H1 (cell line): ENCODE data around the gene CCN6. TPM values are rescaled to one million over a fixed set of nuclear protein-coding genes. Genes with fewer than 3 reads are reported as not detected.

ENCODE experiments used
- CTCF ChIA-PET: fragments of 300-600 bp; sonication (Branson Sonifier 250); formaldehyde crosslinking; loops from one replicate; lab custom pipeline; 2021; ENCODE audit not compliant: partially characterized antibody; lab: Charles Lee
- POLR2A ChIA-PET: fragments of 300-600 bp; sonication (Branson Sonifier 250); formaldehyde crosslinking; loops from one replicate; lab custom pipeline; 2021; ENCODE audit warnings: inconsistent platforms; ENCODE audit not compliant: partially characterized antibody; lab: Charles Lee
- DNase-seq, 2 experiments: peaks; one replicate each; pipeline versions ENCODE4 v3.0.0 to v3.0.0-alpha.2; 2010 to 2022; ENCODE audit warnings: low spot score in 2 of 2, low read depth in 1 of 2, mixed read lengths in 1 of 2
- FAIRE-seq: peaks from 2 replicates; lab custom pipeline; 2011; peaks lifted over from hg19 to GRCh38; lab: Jason Lieb, UNC
- H2AFZ ChIP-seq: 2 replicates; pipeline ENCODE4 v1.8.1; 2012; ENCODE audit warnings: low read length, inconsistent platforms
- H2AK5ac ChIP-seq: 2 replicates; pipeline ENCODE4 v1.6.1; 2013; ENCODE audit warnings: low read depth, low read length
- H2BK120ac ChIP-seq: replicated peaks from 2 replicates; pipeline ENCODE3; 2013; ENCODE audit warnings: low read depth, low read length, inconsistent platforms
- H2BK12ac ChIP-seq: 2 replicates; pipeline ENCODE4 v1.6.1; 2013; ENCODE audit warnings: low read depth, low read length
- H2BK15ac ChIP-seq: 2 replicates; pipeline ENCODE4 v1.6.1; 2013; ENCODE audit warnings: low read length
- H2BK20ac ChIP-seq: 2 replicates; pipeline ENCODE4 v1.6.1; 2013; ENCODE audit warnings: low read length
- H2BK5ac ChIP-seq: 2 replicates; pipeline ENCODE4 v1.6.1; 2013; ENCODE audit warnings: low read depth, low read length
- H3K14ac ChIP-seq: 2 replicates; pipeline ENCODE4 v1.6.1; 2013; ENCODE audit warnings: inconsistent platforms; ENCODE audit not compliant: insufficient read length
- H3K18ac ChIP-seq: 2 replicates; pipeline ENCODE4 v1.6.1; 2013; ENCODE audit warnings: low read length; ENCODE audit errors: extremely low read depth
- H3K23ac ChIP-seq: 2 replicates; pipeline ENCODE4 v1.6.1; 2013; ENCODE audit warnings: inconsistent platforms; ENCODE audit not compliant: insufficient read length
- H3K23me2 ChIP-seq: 2 replicates; pipeline ENCODE4 v1.6.1; 2013; ENCODE audit warnings: low read depth, low read length
- H3K27ac ChIP-seq: 2 replicates; pipeline ENCODE4 v1.6.1; 2011; ENCODE audit warnings: low read depth, low read length, inconsistent platforms
- H3K27me3 ChIP-seq, 4 experiments: replicated peaks in 1 of 4; 1 replicate in 1 of 4; 2 replicates in 3 of 4; pipeline versions ENCODE4 v1.6.1 to v1.8.1; 2011 to 2013; ENCODE audit warnings: low read length in 3 of 4, mild to moderate bottlenecking in 3 of 4, inconsistent platforms in 2 of 4, mixed read lengths in 2 of 4, moderate library complexity in 1 of 4; ENCODE audit not compliant: control insufficient read depth in 3 of 4, insufficient read depth in 3 of 4; ENCODE audit errors: extremely low read depth in 1 of 4
- H3K36me3 ChIP-seq, 4 experiments: 2 replicates each; pipeline versions ENCODE4 v1.6.1 to v1.8.1; 2011 to 2013; ENCODE audit warnings: mild to moderate bottlenecking in 4 of 4, low read length in 3 of 4, moderate library complexity in 2 of 4, control low read depth in 1 of 4, inconsistent platforms in 1 of 4; ENCODE audit not compliant: insufficient read depth in 4 of 4, control insufficient read depth in 2 of 4
- H3K4ac ChIP-seq: replicated peaks from 2 replicates; pipeline ENCODE3; 2013; ENCODE audit warnings: low read length, low read depth, mixed read lengths, inconsistent platforms; ENCODE audit not compliant: insufficient read length
- H3K4me1 ChIP-seq, 4 experiments: replicated peaks in 1 of 4; 1 replicate in 1 of 4; 2 replicates in 3 of 4; pipeline versions ENCODE4 v1.6.1 to v1.8.1; 2011 to 2013; ENCODE audit warnings: low read length in 3 of 4, inconsistent platforms in 2 of 4, mixed read lengths in 1 of 4; ENCODE audit not compliant: insufficient read depth in 4 of 4, control insufficient read depth in 3 of 4
- H3K4me2 ChIP-seq, 2 experiments: 2 replicates each; pipeline versions ENCODE4 v1.6.1 to v1.8.1; 2011 to 2013; ENCODE audit warnings: low read depth in 2 of 2, low read length in 2 of 2, control low read depth in 1 of 2, inconsistent platforms in 1 of 2, mild to moderate bottlenecking in 1 of 2; ENCODE audit not compliant: insufficient read depth in 1 of 2
- H3K4me3 ChIP-seq, 4 experiments: fragments of 200-600, 300-600 bp in 1 of 4; sonication (generic), shearing (Covaris generic), sonication (Bioruptor Twin) in 1 of 4; 2 replicates each; pipeline versions ENCODE4 v1.5.1 to v1.8.1; 2011 to 2016; ENCODE audit warnings: low read length in 4 of 4, low read depth in 3 of 4, control low read depth in 2 of 4, inconsistent platforms in 2 of 4, mild to moderate bottlenecking in 2 of 4, mixed read lengths in 1 of 4, moderate library complexity in 1 of 4; ENCODE audit not compliant: insufficient read depth in 2 of 4; ENCODE audit errors: extremely low read depth in 1 of 4
- H3K56ac ChIP-seq: replicated peaks from 2 replicates; pipeline ENCODE3; 2013; ENCODE audit warnings: low read depth, mild to moderate bottlenecking, mixed read lengths, low read length, inconsistent platforms; ENCODE audit not compliant: insufficient read length
- H3K79me1 ChIP-seq: 2 replicates; pipeline ENCODE4 v1.6.1; 2013; ENCODE audit warnings: low read depth, low read length, control low read depth
- H3K79me2 ChIP-seq, 2 experiments: 2 replicates each; pipeline versions ENCODE4 v1.6.1 to v1.8.1; 2012 to 2013; ENCODE audit warnings: low read length in 2 of 2, mild to moderate bottlenecking in 2 of 2, inconsistent platforms in 1 of 2; ENCODE audit not compliant: insufficient read depth in 2 of 2, control insufficient read depth in 1 of 2
- H3K9ac ChIP-seq, 4 experiments: replicated peaks in 1 of 4; 1 replicate in 1 of 4; 2 replicates in 3 of 4; pipeline versions ENCODE4 v1.6.1 to v1.8.1; 2011 to 2013; ENCODE audit warnings: low read depth in 3 of 4, low read length in 3 of 4, control low read depth in 2 of 4, mild to moderate bottlenecking in 2 of 4, moderate library complexity in 2 of 4, inconsistent platforms in 1 of 4; ENCODE audit errors: extremely low read depth in 1 of 4
- H3K9me3 ChIP-seq, 2 experiments: 2 replicates each; pipeline versions ENCODE4 v1.6.1 to v1.8.1; 2012 to 2013; ENCODE audit warnings: mild to moderate bottlenecking in 2 of 2, moderate library complexity in 2 of 2, control low read depth in 1 of 2, inconsistent platforms in 1 of 2, low read depth in 1 of 2, low read length in 1 of 2, mixed read lengths in 1 of 2; ENCODE audit not compliant: insufficient read depth in 2 of 2
- H4K20me1 ChIP-seq, 2 experiments: replicated peaks in 1 of 2; 2 replicates each; pipeline versions ENCODE3 to v1.8.1; 2011 to 2013; ENCODE audit warnings: inconsistent platforms in 2 of 2, low read length in 2 of 2, mild to moderate bottlenecking in 1 of 2; ENCODE audit not compliant: insufficient read depth in 2 of 2, control insufficient read depth in 1 of 2
- H4K5ac ChIP-seq: 2 replicates; pipeline ENCODE4 v1.6.1; 2013; ENCODE audit warnings: low read length, low read depth, mixed read lengths, inconsistent platforms; ENCODE audit not compliant: insufficient read length
- H4K8ac ChIP-seq: 2 replicates; pipeline ENCODE4 v1.8.0; 2013; ENCODE audit warnings: mild to moderate bottlenecking, moderate library complexity, low read length, inconsistent platforms; ENCODE audit not compliant: insufficient read depth; ENCODE audit errors: extremely low read depth
- H4K91ac ChIP-seq: replicated peaks from 2 replicates; pipeline ENCODE3; 2013; ENCODE audit warnings: low read length, mixed read lengths, inconsistent platforms; ENCODE audit not compliant: insufficient read length
- CBX8 ChIP-seq: fragments of 300-800, 300-1000 bp; sonication (generic); IDR thresholded peaks from 2 replicates; pipeline ENCODE4 v1.7.1; 2016; ENCODE audit warnings: low read depth, low read length, borderline replicate concordance
- CTCF ChIP-seq, 3 experiments: IDR thresholded peaks; 1 replicate in 2 of 3; 2 replicates in 1 of 3; pipeline versions ENCODE4 v1.5.1 to v1.6.1; 2011; ENCODE audit warnings: low read length in 3 of 3, mild to moderate bottlenecking in 3 of 3, inconsistent platforms in 2 of 3, low read depth in 1 of 3, moderate library complexity in 1 of 3; ENCODE audit not compliant: insufficient read depth in 1 of 3; ENCODE audit errors: control extremely low read depth in 1 of 3
- RAD21 ChIP-seq, 2 experiments: IDR thresholded peaks in 1 of 2; conservative IDR thresholded peaks in 1 of 2; 2 replicates each; pipeline ENCODE4 v1.6.1; 2011; ENCODE audit warnings: low read depth in 2 of 2, low read length in 2 of 2, improper control_type of control experiment in 1 of 2, inconsistent platforms in 1 of 2, mild to moderate bottlenecking in 1 of 2, moderate library complexity in 1 of 2
- SAP30 ChIP-seq: fragments of 300-600 bp; sonication (generic); IDR thresholded peaks from 2 replicates; pipeline ENCODE4 v1.7.1; 2012; ENCODE audit warnings: low read length, moderate library complexity, mild to moderate bottlenecking, inconsistent platforms; ENCODE audit not compliant: insufficient read depth, insufficient replicate concordance
- SIX5 ChIP-seq: IDR thresholded peaks from 2 replicates; pipeline ENCODE4 v1.6.1; 2011; ENCODE audit warnings: mild to moderate bottlenecking, low read depth, low read length
- SP1 ChIP-seq: IDR thresholded peaks from 2 replicates; pipeline ENCODE4 v1.6.1; 2011; ENCODE audit warnings: low read depth, low read length
- USF2 ChIP-seq: IDR thresholded peaks from 2 replicates; pipeline ENCODE4 v1.6.1; 2011; ENCODE audit warnings: low read length, improper control_type of control experiment
- WGBS, 2 experiments: shearing (Covaris generic) in 1 of 2; methylation state at CpG; one replicate each; pipeline versions ENCODE4 v1.1.6 to v1.1.7; 2013 to 2015; ENCODE audit warnings: low lambda C conversion rate in 2 of 2, mixed read lengths in 2 of 2, inconsistent platforms in 1 of 2, low coverage in 1 of 2, missing lambda C conversion rate in 1 of 2; ENCODE audit not compliant: insufficient replicate concordance in 2 of 2, insufficient coverage in 1 of 2, insufficient read length in 1 of 2; ENCODE audit errors: extremely low coverage in 1 of 2, missing lambda C conversion rate in 1 of 2; 5-methylcytosine and 5-hydroxymethylcytosine counted together
- polyA plus RNA-seq, 7 experiments: library from polyadenylated mRNA; depleted of rRNA in 3 of 7; stranded (reverse) in 5 of 7; unstranded in 2 of 7; fragments of >200 nt in 5 of 7; fragments of 200-250 nt in 2 of 7; gene quantifications; 1 replicate in 5 of 7; 2 replicates in 1 of 7; 4 replicates in 1 of 7; pipeline versions ENCODE4 v1.2.1 to v1.2.3, GENCODE V29; 2011 to 2013; ENCODE audit warnings: missing spikeins in 2 of 7, mixed read lengths in 2 of 7
- total RNA-seq: library from RNA; stranded (reverse); fragmentation: NEBNext Ultra II Directional; extraction: Animal tissue kit (Norgen Biotek cat#: 25700); gene quantifications from 2 replicates; pipeline ENCODE4 v1.2.1, GENCODE V29; 2021

The CCN6 gene
- total and polyA plus RNA-seq, 2 of the 8 experiments (the other 6 are each of a cell fraction or from before 2014, with no cell fraction given), result not detected

DNA sequence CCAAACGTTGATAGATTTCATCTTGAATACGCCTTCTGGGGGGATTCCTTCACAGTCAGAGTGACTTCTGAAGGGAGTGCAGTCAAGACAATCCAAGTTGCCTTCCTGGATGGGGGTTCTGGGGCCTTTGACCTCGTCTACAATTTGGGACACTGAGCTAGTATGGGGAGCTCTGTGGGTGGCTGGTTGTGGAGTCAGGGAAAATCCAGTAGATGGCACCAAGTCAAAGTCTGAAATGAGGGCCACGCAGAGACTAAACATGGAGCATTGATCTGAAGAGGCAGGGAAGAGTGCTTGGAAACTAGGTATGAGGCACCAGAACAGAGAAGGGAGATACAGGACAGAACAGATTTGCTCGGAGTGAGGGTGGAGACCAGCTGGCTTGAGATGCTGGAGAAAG lies 43.6 kb upstream of the CCN6 start:
- H3K18ac ChIP-seq, result no peak overlapping the region
- no peak overlapping the region for H3K23ac ChIP-seq
- no peak overlapping the region for H4K8ac ChIP-seq
- no peak overlapping the region for H4K91ac ChIP-seq
- H2BK20ac ChIP-seq, result no peak overlapping the region
- no peak overlapping the region for H3K4me3 ChIP-seq
- H3K9me3 ChIP-seq, result no peaks in the 10 kb centered on the region
- no peak overlapping the region for H3K14ac ChIP-seq
- H2BK12ac ChIP-seq, result no peak overlapping the region
- CTCF ChIA-PET, result interaction anchor here (0.7 to 12.2 kb wide), 14 partner anchors 10 to 395 kb away, joined by 3 to 92 read pairs (median 4); no protein-coding TSS in a partner anchor
- DNase-seq, result no peak
- H2BK15ac ChIP-seq, result no peak overlapping the region; the same call in 1 of the 2 replicates
- no peak overlapping the region for H3K9ac ChIP-seq
- no peak for FAIRE-seq
- H2BK5ac ChIP-seq, result no peak overlapping the region
- H4K20me1 ChIP-seq, result no peaks in the 10 kb centered on the region
- POLR2A ChIA-PET, result interaction anchor here (1.1 to 1.5 kb wide), 2 partner anchors 10 to 301 kb away, joined by 3 to 5 read pairs; no protein-coding TSS in a partner anchor
- H3K56ac ChIP-seq, result no peak overlapping the region
- H4K5ac ChIP-seq, result no peak overlapping the region
- H2AK5ac ChIP-seq, result no peak overlapping the region
- no peaks in the 10 kb centered on the region for H3K23me2 ChIP-seq
- H3K4me2 ChIP-seq, result no peak overlapping the region
- H3K79me2 ChIP-seq, result no peaks in the 10 kb centered on the region
- no peaks in the 10 kb centered on the region for H3K4me1 ChIP-seq
- no peak overlapping the region for H3K27ac ChIP-seq
- TF ChIP-seq SAP30, result no peak
- peak in 1 of 3 experiments; percentile 11; a peak in 1 of 4 replicates for TF ChIP-seq CTCF (IDR thresholded peaks at IDR 0.05; ENCODE audit: control extremely low read depth in 1 of 3, insufficient read depth in 1 of 3, low read depth in 1 of 3, low read length in 3 of 3)
- no peak for TF ChIP-seq SP1
- TF ChIP-seq USF2, result no peak
- no peak for TF ChIP-seq CBX8
- TF ChIP-seq SIX5, result no peak
- peak in 1 of 2 experiments; percentile 31; a peak in 2 of 4 replicates for TF ChIP-seq RAD21 (IDR thresholded peaks at IDR 0.05 in 1 of 2, conservative IDR thresholded peaks at IDR 0.05 in 1 of 2; ENCODE audit: low read depth in 2 of 2, low read length in 2 of 2)
- no peaks in the 10 kb centered on the region for H3K36me3 ChIP-seq
- H3K4ac ChIP-seq, result no peak overlapping the region
- no peaks in the 10 kb centered on the region for H3K79me1 ChIP-seq
- H3K27me3 ChIP-seq, result no peaks in the 10 kb centered on the region
- H2AFZ ChIP-seq, result no peak overlapping the region
- H2BK120ac ChIP-seq, result no peak overlapping the region
- WGBS, 2 experiments, result 91% methylated on average over 5 of the region's 5 CpGs; no CpG with 5 or more reads in 1 of the 2 experiments
